H9 (cell line): ENCODE data around the gene MRPL27. TPM values are rescaled to one million over a fixed set of nuclear protein-coding genes. Genes with fewer than 3 reads are reported as not detected.

Experiments
- DNase-seq: peaks from one replicate; pipeline ENCODE4 v3.0.0-alpha.2; 2017
- H2AFZ ChIP-seq: one replicate; pipeline ENCODE4 v1.6.1; 2013; ENCODE audit warnings: mild to moderate bottlenecking, low read length, control low read depth, moderate library complexity
- H2AK5ac ChIP-seq: 2 replicates; pipeline ENCODE4 v1.6.1; 2013; ENCODE audit warnings: low read length, control low read depth, mixed read lengths; ENCODE audit not compliant: insufficient read length
- H2BK120ac ChIP-seq: one replicate; pipeline ENCODE4 v1.6.1; 2013; ENCODE audit warnings: low read depth, mild to moderate bottlenecking, low read length, control low read depth, inconsistent platforms; ENCODE audit not compliant: poor library complexity, severe bottlenecking
- H2BK12ac ChIP-seq: 2 replicates; pipeline ENCODE4 v1.6.1; 2013; ENCODE audit warnings: low read length, control low read depth, mixed read lengths, low read depth; ENCODE audit not compliant: insufficient read length
- H2BK15ac ChIP-seq: 2 replicates; pipeline ENCODE4 v1.6.1; 2013; ENCODE audit warnings: low read depth, low read length, control low read depth
- H2BK20ac ChIP-seq: one replicate; pipeline ENCODE4 v1.6.1; 2013; ENCODE audit warnings: low read depth, mild to moderate bottlenecking, low read length, control low read depth, inconsistent platforms; ENCODE audit not compliant: poor library complexity, severe bottlenecking
- H2BK5ac ChIP-seq: 2 replicates; pipeline ENCODE4 v1.6.1; 2013; ENCODE audit warnings: low read length, control low read depth, mixed read lengths; ENCODE audit not compliant: insufficient read length
- H3K14ac ChIP-seq: 2 replicates; pipeline ENCODE4 v1.6.1; 2013; ENCODE audit warnings: low read length, control low read depth; ENCODE audit not compliant: insufficient read depth
- H3K18ac ChIP-seq: 2 replicates; pipeline ENCODE4 v1.6.1; 2013; ENCODE audit warnings: low read depth, mild to moderate bottlenecking, mixed read lengths, low read length, control low read depth; ENCODE audit not compliant: insufficient read length
- H3K23ac ChIP-seq: 2 replicates; pipeline ENCODE4 v1.6.1; 2013; ENCODE audit warnings: low read length, control low read depth, mixed read lengths, low read depth; ENCODE audit not compliant: insufficient read length
- H3K23me2 ChIP-seq: 2 replicates; pipeline ENCODE4 v1.6.1; 2013; ENCODE audit warnings: low read depth, mild to moderate bottlenecking, mixed read lengths, low read length, control low read depth; ENCODE audit not compliant: insufficient read length, poor library complexity, severe bottlenecking
- H3K27ac ChIP-seq: 2 replicates; pipeline ENCODE4 v1.5.1; 2013; ENCODE audit warnings: low read length, control low read depth, mixed read lengths, low read depth; ENCODE audit not compliant: insufficient read length
- H3K27me3 ChIP-seq: 2 replicates; pipeline ENCODE4 v1.6.1; 2013; ENCODE audit warnings: low read length, control low read depth, inconsistent platforms; ENCODE audit not compliant: insufficient read depth
- H3K4ac ChIP-seq: 2 replicates; pipeline ENCODE4 v1.6.1; 2013; ENCODE audit warnings: low read depth, mild to moderate bottlenecking, control low read depth, inconsistent platforms, low read length, moderate library complexity
- H3K4me1 ChIP-seq: 2 replicates; pipeline ENCODE4 v1.6.1; 2013; ENCODE audit warnings: low read length, control low read depth, inconsistent platforms; ENCODE audit not compliant: insufficient read depth
- H3K4me2 ChIP-seq: 2 replicates; pipeline ENCODE4 v1.6.1; 2013; ENCODE audit warnings: low read length, control low read depth, mixed read lengths; ENCODE audit not compliant: insufficient read length, insufficient read depth
- H3K56ac ChIP-seq: 2 replicates; pipeline ENCODE4 v1.6.1; 2013; ENCODE audit warnings: low read depth, mild to moderate bottlenecking, mixed read lengths, low read length, control low read depth; ENCODE audit not compliant: insufficient read length
- H3K79me1 ChIP-seq: 2 replicates; pipeline ENCODE4 v1.6.1; 2013; ENCODE audit warnings: low read depth, mild to moderate bottlenecking, moderate library complexity, low read length, control low read depth, inconsistent platforms; ENCODE audit not compliant: insufficient read depth, poor library complexity, severe bottlenecking
- H3K79me2 ChIP-seq: 2 replicates; pipeline ENCODE4 v1.6.1; 2013; ENCODE audit warnings: low read length, control low read depth, inconsistent platforms; ENCODE audit not compliant: insufficient read depth
- H3K9ac ChIP-seq: 2 replicates; pipeline ENCODE4 v1.6.1; 2013; ENCODE audit warnings: low read length, control low read depth, mixed read lengths; ENCODE audit not compliant: insufficient read length; ENCODE audit errors: extremely low read depth
- H3K9me3 ChIP-seq: one replicate; pipeline ENCODE4 v1.6.1; 2013; ENCODE audit warnings: low read depth, low read length, inconsistent platforms; ENCODE audit not compliant: control insufficient read depth
- H3T11ph ChIP-seq: one replicate; pipeline ENCODE4 v1.6.1; 2013; ENCODE audit warnings: mild to moderate bottlenecking, low read length, control low read depth, inconsistent platforms
- H4K20me1 ChIP-seq: one replicate; pipeline ENCODE4 v1.6.1; 2013; ENCODE audit not compliant: control insufficient read depth, insufficient read length, insufficient read depth
- H4K5ac ChIP-seq: 2 replicates; pipeline ENCODE4 v1.6.1; 2013; ENCODE audit warnings: low read depth, mild to moderate bottlenecking, mixed read lengths, low read length, control low read depth; ENCODE audit not compliant: insufficient read length
- H4K8ac ChIP-seq: replicated peaks from 2 replicates; pipeline ENCODE4 v1.6.1; 2013; ENCODE audit warnings: low read length, control low read depth, mixed read lengths, low read depth; ENCODE audit not compliant: insufficient read length
- H4K91ac ChIP-seq: 2 replicates; pipeline ENCODE4 v1.6.1; 2013; ENCODE audit warnings: low read depth, mild to moderate bottlenecking, moderate library complexity, mixed read lengths, low read length, control low read depth; ENCODE audit not compliant: insufficient read length
- H3K27ac Mint-ChIP-seq, 3 experiments: 2 replicates in 2 of 3; 3 replicates in 1 of 3; pipeline ENCODE4 v1.8.0; 2020 to 2021; ENCODE audit warnings: mixed read lengths in 3 of 3, mild to moderate bottlenecking in 1 of 3, moderate library complexity in 1 of 3
- H3K27me3 Mint-ChIP-seq: 2 replicates; pipeline ENCODE4 v1.8.0; 2021; ENCODE audit warnings: low read depth, mild to moderate bottlenecking, moderate library complexity, mixed read lengths
- H3K36me3 Mint-ChIP-seq, 3 experiments: 2 replicates in 2 of 3; 3 replicates in 1 of 3; pipeline ENCODE4 v1.8.0; 2020 to 2021; ENCODE audit warnings: low read depth in 3 of 3, mixed read lengths in 3 of 3; ENCODE audit not compliant: insufficient read depth in 1 of 3
- H3K4me1 Mint-ChIP-seq, 2 experiments: 2 replicates each; pipeline ENCODE4 v1.8.0; 2020; ENCODE audit warnings: mixed read lengths in 2 of 2
- H3K4me3 Mint-ChIP-seq, 2 experiments: 2 replicates in 1 of 2; 3 replicates in 1 of 2; pipeline ENCODE4 v1.8.0; 2020 to 2021; ENCODE audit warnings: mild to moderate bottlenecking in 2 of 2, mixed read lengths in 2 of 2, moderate library complexity in 1 of 2
- H3K9me3 Mint-ChIP-seq, 2 experiments: 2 replicates in 1 of 2; 3 replicates in 1 of 2; pipeline ENCODE4 v1.8.0; 2020; ENCODE audit warnings: mild to moderate bottlenecking in 2 of 2, mixed read lengths in 2 of 2, moderate library complexity in 1 of 2
- WGBS: extraction: QIAGEN DNeasy Blood & Tissue Kit; methylation state at CpG from one replicate; pipeline ENCODE4 v1.1.7; 2013; ENCODE audit warnings: missing lambda C conversion rate, low lambda C conversion rate, mixed read lengths; ENCODE audit not compliant: insufficient read length; ENCODE audit errors: extremely low coverage; 5-methylcytosine and 5-hydroxymethylcytosine counted together
- total RNA-seq: library from RNA; stranded (reverse); gene quantifications from 2 replicates; pipeline ENCODE4 v1.2.1, GENCODE V29; 2021
- TF ChIP-seq, protein P1 (sequence below): fragments of 200-600 bp; sonication (generic); conservative IDR thresholded peaks from 3 replicates; pipeline ENCODE4 v1.8.0; 2021; ENCODE audit warnings: antibody characterized with exemption, mild to moderate bottlenecking

The MRPL27 gene
- total RNA-seq, 1 experiment from 2014 or later, result 85.9 TPM

DNA sequence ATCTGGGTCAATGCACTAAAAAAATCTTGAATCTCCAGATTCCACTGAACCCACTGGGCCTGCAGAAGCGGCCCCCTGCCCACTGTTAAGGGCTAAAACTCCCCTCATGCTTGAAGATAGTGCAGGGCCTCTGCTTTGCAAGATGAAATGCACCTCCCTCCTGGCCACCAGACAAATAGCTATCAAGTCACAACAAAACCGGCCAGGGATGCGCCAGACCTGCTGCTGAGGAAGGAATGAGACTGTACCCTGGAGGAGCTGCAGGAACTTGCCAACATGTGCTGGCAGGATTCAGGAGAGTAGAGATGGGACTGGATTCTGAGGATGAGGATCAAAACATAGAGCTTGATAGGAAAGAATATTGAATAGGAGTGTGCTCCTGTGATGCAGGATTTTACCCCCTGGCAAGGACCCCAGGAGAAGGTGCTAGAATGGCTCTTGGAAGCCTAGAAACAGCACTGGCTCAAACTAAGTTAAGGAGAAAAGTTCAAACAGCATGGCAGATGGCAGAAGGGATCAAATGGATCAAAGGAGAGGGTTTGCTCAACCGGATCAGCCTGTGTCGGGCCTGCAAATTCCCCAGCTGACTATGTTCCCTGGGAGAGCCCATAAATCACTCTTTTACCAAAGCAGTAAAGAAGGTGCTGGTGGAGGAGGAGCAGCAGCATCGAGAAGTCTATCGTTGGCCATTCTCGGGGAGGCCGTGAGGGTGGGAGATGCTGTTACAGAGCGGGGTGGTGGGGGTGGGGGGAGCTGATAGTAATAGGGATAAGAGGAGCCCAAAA lies 54.3 kb downstream of the MRPL27 start:
- H3K4me1 Mint-ChIP-seq, result peaks cover 5% of the 10 kb centered on the region in 2 experiments; a peak in 3 of 4 replicates
- Histone ChIP-seq H3K23ac (no peak overlapping the region), H3T11ph (no peak overlapping the region), H3K9ac (no peak overlapping the region), H3K27ac (no peak overlapping the region), H2AK5ac (no peak overlapping the region), H3K4me1 (peaks cover 5% of the 10 kb centered on the region; the same call in 1 of the 2 replicates), H4K20me1 (no peaks in the 10 kb centered on the region), H4K8ac (no peak overlapping the region), H3K79me2 (no peaks in the 10 kb centered on the region), H3K9me3 (no peaks in the 10 kb centered on the region), H2BK15ac (no peak overlapping the region), H3K27me3 (no peaks in the 10 kb centered on the region), H2BK12ac (no peak overlapping the region), H2BK120ac (no peak overlapping the region), H3K18ac (peak overlapping the region; percentile 59), H4K5ac (no peak overlapping the region), H2AFZ (peak overlapping the region; percentile 57), H3K56ac (no peak overlapping the region), H3K14ac (peak overlapping the region; percentile 44), H3K4me2 (no peak overlapping the region), H2BK5ac (no peak overlapping the region), H3K23me2 (no peaks in the 10 kb centered on the region), H4K91ac (no peak overlapping the region), H2BK20ac (no peak overlapping the region), H3K79me1 (no peaks in the 10 kb centered on the region), H3K4ac (no peak overlapping the region)
- no peak for DNase-seq
- peaks cover 4 to 5% of the 10 kb centered on the region in 2 experiments; a peak in 2 of 5 replicates for H3K9me3 Mint-ChIP-seq
- no peak overlapping the region for H3K27ac Mint-ChIP-seq
- no CpG with 5 or more reads among the region's 10 CpGs for WGBS
- TF ChIP-seq, protein P1, sequence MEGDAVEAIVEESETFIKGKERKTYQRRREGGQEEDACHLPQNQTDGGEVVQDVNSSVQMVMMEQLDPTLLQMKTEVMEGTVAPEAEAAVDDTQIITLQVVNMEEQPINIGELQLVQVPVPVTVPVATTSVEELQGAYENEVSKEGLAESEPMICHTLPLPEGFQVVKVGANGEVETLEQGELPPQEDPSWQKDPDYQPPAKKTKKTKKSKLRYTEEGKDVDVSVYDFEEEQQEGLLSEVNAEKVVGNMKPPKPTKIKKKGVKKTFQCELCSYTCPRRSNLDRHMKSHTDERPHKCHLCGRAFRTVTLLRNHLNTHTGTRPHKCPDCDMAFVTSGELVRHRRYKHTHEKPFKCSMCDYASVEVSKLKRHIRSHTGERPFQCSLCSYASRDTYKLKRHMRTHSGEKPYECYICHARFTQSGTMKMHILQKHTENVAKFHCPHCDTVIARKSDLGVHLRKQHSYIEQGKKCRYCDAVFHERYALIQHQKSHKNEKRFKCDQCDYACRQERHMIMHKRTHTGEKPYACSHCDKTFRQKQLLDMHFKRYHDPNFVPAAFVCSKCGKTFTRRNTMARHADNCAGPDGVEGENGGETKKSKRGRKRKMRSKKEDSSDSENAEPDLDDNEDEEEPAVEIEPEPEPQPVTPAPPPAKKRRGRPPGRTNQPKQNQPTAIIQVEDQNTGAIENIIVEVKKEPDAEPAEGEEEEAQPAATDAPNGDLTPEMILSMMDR, result no peak
- no peak overlapping the region for H3K4me3 Mint-ChIP-seq
- H3K27me3 Mint-ChIP-seq, result peaks cover 5% of the 10 kb centered on the region
- 0 out of 7 replicates have a peak, but pooled peaks cover 0 to 8% (median 0%) of the 10 kb centered on the region in 3 experiments for H3K36me3 Mint-ChIP-seq

Other genes starting within 250 kb of the MRPL27 start
- 4.8 and 5.9 TPM in 2 replicates for gene SAMD14, start 243.0 kb downstream of the MRPL27 start, total RNA-seq
- gene PPP1R9B, start 222.5 kb downstream of the MRPL27 start, total RNA-seq, result 23.0 and 25.8 TPM in 2 replicates
- gene SGCA, start 207.2 kb downstream of the MRPL27 start, total RNA-seq, result 0.24 TPM in 1 of 2 replicates, not detected in the other
- 104 and 112 TPM in 2 replicates for gene COL1A1, start 171.6 kb downstream of the MRPL27 start, total RNA-seq
- gene TMEM92, start 98.7 kb downstream of the MRPL27 start, total RNA-seq, result 10.9 and 11.2 TPM in 2 replicates
- 24.0 and 26.4 TPM in 2 replicates for gene XYLT2, start 27.1 kb downstream of the MRPL27 start, total RNA-seq
- gene EME1, start within 50 bp of the MRPL27 start, total RNA-seq, result 15.1 and 16.5 TPM in 2 replicates
- 105 and 106 TPM in 2 replicates for gene LRRC59, start 24.3 kb upstream of the MRPL27 start, total RNA-seq
- gene ACSF2, start 53.0 kb upstream of the MRPL27 start, total RNA-seq, result 12.2 TPM in 2 replicates
- gene CHAD, start 95.7 kb upstream of the MRPL27 start, total RNA-seq, result 0.46 and 0.57 TPM in 2 replicates
- 27.9 and 29.6 TPM in 2 replicates for gene RSAD1, start 105.7 kb upstream of the MRPL27 start, total RNA-seq
- gene MYCBPAP, start 135.3 kb upstream of the MRPL27 start, total RNA-seq, result 1.7 and 1.9 TPM in 2 replicates
- gene EPN3, start 159.6 kb upstream of the MRPL27 start, total RNA-seq, result 1.9 and 2.2 TPM in 2 replicates
- gene SPATA20, start 174.0 kb upstream of the MRPL27 start, total RNA-seq, result 23.9 and 26.6 TPM in 2 replicates
- 1.5 and 1.7 TPM in 2 replicates for gene CACNA1G, start 187.5 kb upstream of the MRPL27 start, total RNA-seq